Nephron progenitor cell (in vitro differentiated cells): ENCODE measurements around the gene CDH4.

Experiments
- DNase-seq: peaks from one replicate; pipeline ENCODE4 v3.0.0; 2021
- H3K27ac Mint-ChIP-seq: 2 replicates; pipeline ENCODE4 v1.8.0; 2021; ENCODE audit warnings: mild to moderate bottlenecking, moderate library complexity, mixed read lengths
- H3K27me3 Mint-ChIP-seq: 2 replicates; pipeline ENCODE4 v1.8.0; 2021; ENCODE audit warnings: mild to moderate bottlenecking, low read depth, mixed read lengths; ENCODE audit not compliant: poor library complexity
- H3K36me3 Mint-ChIP-seq: 2 replicates; pipeline ENCODE4 v1.8.0; 2021; ENCODE audit warnings: low read depth, mixed read lengths
- H3K4me1 Mint-ChIP-seq: 2 replicates; pipeline ENCODE4 v1.8.0; 2021; ENCODE audit warnings: mixed read lengths
- H3K4me3 Mint-ChIP-seq: 2 replicates; pipeline ENCODE4 v1.8.0; 2021; ENCODE audit warnings: mild to moderate bottlenecking, moderate library complexity, mixed read lengths
- H3K9me3 Mint-ChIP-seq: 2 replicates; pipeline ENCODE4 v1.8.0; 2021; ENCODE audit warnings: mild to moderate bottlenecking, moderate library complexity, mixed read lengths
- CTCF ChIP-seq: fragments of 200-600 bp; sonication (generic); IDR thresholded peaks from 2 replicates; pipeline ENCODE4 v1.5.0; 2021; ENCODE audit warnings: antibody characterized with exemption

The CDH4 gene

GRCh38 chr20:61254881-61255626 is 3.0 kb downstream of the CDH4 start:
- peaks cover 16% of the 10 kb centered on the region for H3K4me1 Mint-ChIP-seq
- no peak for DNase-seq
- peaks cover 9% of the 10 kb centered on the region for H3K9me3 Mint-ChIP-seq
- H3K4me3 Mint-ChIP-seq = peak overlapping the region; percentile 83
- H3K27ac Mint-ChIP-seq = no peak overlapping the region
- TF ChIP-seq CTCF = no peak
- peaks cover 8% of the 10 kb centered on the region for H3K36me3 Mint-ChIP-seq
- H3K27me3 Mint-ChIP-seq = peaks cover 38% of the 10 kb centered on the region

GRCh38 chr20:61256365-61256764 is 4.3 kb downstream of the CDH4 start:
- Mint-ChIP-seq H3K36me3 (peaks cover 8% of the 10 kb centered on the region), H3K9me3 (peaks cover 11% of the 10 kb centered on the region), H3K4me1 (peaks cover 16% of the 10 kb centered on the region), H3K27ac (no peak overlapping the region), H3K4me3 (no peak overlapping the region), H3K27me3 (peaks cover 30% of the 10 kb centered on the region)
- TF ChIP-seq CTCF = no peak
- no peak for DNase-seq

- Mint-ChIP-seq H3K4me1 (peaks cover 16% of the 10 kb centered on the region), H3K27ac (no peak overlapping the region), H3K27me3 (peaks cover 30% of the 10 kb centered on the region), H3K4me3 (no peak overlapping the region), H3K9me3 (peaks cover 11% of the 10 kb centered on the region), H3K36me3 (peaks cover 8% of the 10 kb centered on the region)
- DNase-seq = no peak
- no peak for TF ChIP-seq CTCF
These were observed 4.8 kb downstream of the CDH4 start for GRCh38 chr20:61256824-61257223.

GRCh38 chr20:61257611-61258010 is 5.5 kb downstream of the CDH4 start:
- Mint-ChIP-seq H3K27me3 (peaks cover 35% of the 10 kb centered on the region), H3K4me1 (peaks cover 16% of the 10 kb centered on the region), H3K4me3 (no peak overlapping the region), H3K36me3 (peaks cover 8% of the 10 kb centered on the region), H3K9me3 (peaks cover 11% of the 10 kb centered on the region), H3K27ac (no peak overlapping the region)
- DNase-seq = no peak
- TF ChIP-seq CTCF = no peak

- Mint-ChIP-seq H3K36me3 (peaks cover 16% of the 10 kb centered on the region), H3K27me3 (peaks cover 32% of the 10 kb centered on the region), H3K4me1 (peaks cover 7% of the 10 kb centered on the region), H3K4me3 (no peak overlapping the region), H3K9me3 (peaks cover 19% of the 10 kb centered on the region), H3K27ac (no peak overlapping the region)
- TF ChIP-seq CTCF = no peak
- no peak for DNase-seq
These were observed 7.7 kb downstream of the CDH4 start for GRCh38 chr20:61259741-61260140.

- TF ChIP-seq CTCF = no peak
- H3K4me1 Mint-ChIP-seq = peaks cover 5% of the 10 kb centered on the region
- DNase-seq = no peak
- H3K9me3 Mint-ChIP-seq = peaks cover 19% of the 10 kb centered on the region
- H3K4me3 Mint-ChIP-seq = no peak overlapping the region
- H3K27me3 Mint-ChIP-seq = peaks cover 28% of the 10 kb centered on the region
- H3K27ac Mint-ChIP-seq = no peak overlapping the region
- peaks cover 16% of the 10 kb centered on the region for H3K36me3 Mint-ChIP-seq
These were observed 8.8 kb downstream of the CDH4 start for GRCh38 chr20:61260905-61261304.
